Liver (tissue), 9 donors: ENCODE data around the gene RAI14. TPM values are rescaled to one million over a fixed set of nuclear protein-coding genes. Genes with fewer than 3 reads are reported as not detected.

Source experiments
- DNase-seq: peaks from one replicate; pipeline ENCODE4 v3.0.0-alpha.2; 2017; ENCODE audit warnings: low spot score
- H3K27ac ChIP-seq, 2 donors: one replicate each; pipeline ENCODE4 v1.7.0; 2013; ENCODE audit warnings: inconsistent platforms in 2 of 2, low read length in 2 of 2, control low read depth in 1 of 2, low read depth in 1 of 2, mild to moderate bottlenecking in 1 of 2
- H3K27me3 ChIP-seq, 4 donors: one replicate each; pipeline versions ENCODE4 v1.6.1 to v1.7.0; 2013; ENCODE audit warnings: low read length in 3 of 4, inconsistent platforms in 1 of 4, mild to moderate bottlenecking in 1 of 4, moderate library complexity in 1 of 4; ENCODE audit not compliant: control insufficient read depth in 4 of 4, insufficient read depth in 4 of 4
- H3K36me3 ChIP-seq, 4 donors: one replicate each; pipeline versions ENCODE4 v1.6.1 to v1.7.0; 2013; ENCODE audit warnings: low read length in 3 of 4, mild to moderate bottlenecking in 3 of 4, low read depth in 1 of 4, moderate library complexity in 1 of 4; ENCODE audit not compliant: control insufficient read depth in 4 of 4, insufficient read depth in 3 of 4
- H3K4me1 ChIP-seq, 4 donors: one replicate each; pipeline versions ENCODE4 v1.6.1 to v1.7.0; 2013; ENCODE audit warnings: low read length in 3 of 4, mild to moderate bottlenecking in 3 of 4, moderate library complexity in 1 of 4; ENCODE audit not compliant: control insufficient read depth in 4 of 4, insufficient read depth in 4 of 4
- H3K4me3 ChIP-seq, 3 donors: one replicate each; pipeline versions ENCODE4 v1.6.1 to v1.7.0; 2013; ENCODE audit warnings: low read length in 3 of 3, control low read depth in 1 of 3, low read depth in 1 of 3, mild to moderate bottlenecking in 1 of 3
- H3K9ac ChIP-seq, 2 donors: one replicate each; pipeline ENCODE4 v1.7.0; 2013; ENCODE audit warnings: low read length in 2 of 2, mild to moderate bottlenecking in 2 of 2, moderate library complexity in 2 of 2, control low read depth in 1 of 2, low read depth in 1 of 2
- H3K9me3 ChIP-seq, 4 donors: one replicate each; pipeline versions ENCODE4 v1.6.1 to v1.7.0; 2013; ENCODE audit warnings: low read length in 3 of 4; ENCODE audit not compliant: control insufficient read depth in 4 of 4
- CTCF ChIP-seq: fragments of 150-350 bp; IDR thresholded peaks from 2 replicates; pipeline ENCODE4 v1.5.1; 2017; ENCODE audit warnings: improper control_type of control experiment, low read depth, low read length; ENCODE audit not compliant: missing input control
- EGR1 ChIP-seq, 2 donors: IDR thresholded peaks; 2 replicates each; pipeline ENCODE4 v1.6.1; 2016 to 2018; ENCODE audit warnings: antibody characterized with exemption in 2 of 2, low read depth in 2 of 2
- FOXA1 ChIP-seq: IDR thresholded peaks from 2 replicates; pipeline ENCODE4 v1.6.1; 2016; ENCODE audit warnings: antibody characterized with exemption
- FOXA2 ChIP-seq: IDR thresholded peaks from 2 replicates; pipeline ENCODE4 v1.6.1; 2016; ENCODE audit warnings: antibody characterized with exemption
- GABPA ChIP-seq, 2 donors: IDR thresholded peaks in 1 of 2; conservative IDR thresholded peaks in 1 of 2; 2 replicates each; pipeline ENCODE4 v1.6.1; 2016; ENCODE audit warnings: antibody characterized with exemption in 2 of 2, mild to moderate bottlenecking in 1 of 2, moderate library complexity in 1 of 2
- HNF4A ChIP-seq, 2 donors: conservative IDR thresholded peaks; 2 replicates each; pipeline ENCODE4 v1.6.1; 2016; ENCODE audit warnings: antibody characterized with exemption in 2 of 2, mild to moderate bottlenecking in 2 of 2
- HNF4G ChIP-seq: IDR thresholded peaks from 2 replicates; pipeline ENCODE4 v1.6.1; 2016; ENCODE audit warnings: antibody characterized with exemption
- JUND ChIP-seq, 2 donors: IDR thresholded peaks; 2 replicates each; pipeline ENCODE4 v1.6.1; 2016; ENCODE audit warnings: antibody characterized with exemption in 2 of 2
- NR2F2 ChIP-seq: IDR thresholded peaks from 2 replicates; pipeline ENCODE4 v1.6.1; 2016; ENCODE audit warnings: antibody characterized with exemption
- RAD21 ChIP-seq, 2 donors: IDR thresholded peaks; 2 replicates each; pipeline ENCODE4 v1.6.1; 2016; ENCODE audit warnings: antibody characterized with exemption in 2 of 2, mild to moderate bottlenecking in 2 of 2
- RXRA ChIP-seq, 2 donors: IDR thresholded peaks; 2 replicates each; pipeline ENCODE4 v1.6.1; 2017 to 2018; ENCODE audit warnings: antibody characterized with exemption in 2 of 2, mild to moderate bottlenecking in 1 of 2
- SP1 ChIP-seq: IDR thresholded peaks from 2 replicates; pipeline ENCODE4 v1.6.1; 2018; ENCODE audit warnings: antibody characterized with exemption, mild to moderate bottlenecking
- TAF1 ChIP-seq: conservative IDR thresholded peaks from 2 replicates; pipeline ENCODE4 v1.6.1; 2016; ENCODE audit warnings: antibody characterized with exemption, mild to moderate bottlenecking
- WGBS: extraction: QIAGEN DNeasy Blood & Tissue Kit; methylation state at CpG from one replicate; pipeline ENCODE4 v1.1.7; 2013; 5-methylcytosine and 5-hydroxymethylcytosine counted together
- polyA plus RNA-seq, 2 donors: library from polyadenylated mRNA; stranded (reverse) in 1 of 2; unstranded in 1 of 2; fragments of 200-250 nt in 1 of 2; fragments of >200 nt in 1 of 2; fragmentation: Nextera tagmentation in 1 of 2; extraction: Ambion mirVana in 1 of 2; gene quantifications; one replicate each; pipeline versions ENCODE4 v1.2.1 to v1.2.3, GENCODE V29; 2013 to 2015
- total RNA-seq, 2 donors: library from RNA; depleted of rRNA; stranded (reverse); fragments of >200 nt; gene quantifications; one replicate each; pipeline ENCODE4 v1.2.3, GENCODE V29; 2014
- TF ChIP-seq, protein P1 (sequence below): IDR thresholded peaks from 2 replicates; pipeline ENCODE4 v1.6.1; 2016; ENCODE audit warnings: antibody characterized with exemption
- TF ChIP-seq, protein P2 (sequence below): IDR thresholded peaks from 2 replicates; pipeline ENCODE4 v1.6.1; 2016; ENCODE audit warnings: antibody characterized with exemption
- TF ChIP-seq, protein P3 (sequence below): IDR thresholded peaks from 2 replicates; pipeline ENCODE4 v1.6.1; 2016; ENCODE audit warnings: antibody characterized with exemption
- TF ChIP-seq, protein P4 (sequence below): IDR thresholded peaks from 2 replicates; pipeline ENCODE4 v1.6.1; 2016; ENCODE audit warnings: antibody characterized with exemption, mild to moderate bottlenecking
- donor health status: healthy.
- donor health status: healthy.
- donor health status: healthy.
- donor health status: healthy.
- donor health status: healthy.

RAI14 gene
- total and polyA plus RNA-seq, 4 donors, result 7.8 to 21.4 (median 11.4) TPM

GRCh38 chr5:34697308-34698108 lies 41.4 kb downstream of the RAI14 start:
- 91% methylated on average over 3 of the region's 3 CpGs for WGBS

GRCh38 chr5:34698109-34698419 lies 41.9 kb downstream of the RAI14 start:
- TF ChIP-seq EGR1 (IDR thresholded peaks at IDR 0.05; ENCODE audit: low read depth in 2 of 2) (no peak), FOXA1 (no peak)
- DNase-seq, result no peak
- Histone ChIP-seq H3K27me3 (no peaks in the 10 kb centered on the region), H3K4me1 (peaks cover 2 to 19% (median 5%) of the 10 kb centered on the region in 4 donors), H3K9ac (no peak overlapping the region), H3K36me3 (no peaks in the 10 kb centered on the region), H3K27ac (no peak overlapping the region), H3K4me3 (no peak overlapping the region), H3K9me3 (no peaks in the 10 kb centered on the region)

More at GRCh38 chr5:34697308-34698108, 41.4 kb downstream of the RAI14 start:
- Histone ChIP-seq H3K27me3 (no peaks in the 10 kb centered on the region), H3K27ac (no peak overlapping the region), H3K9ac (no peak overlapping the region), H3K4me3 (no peak overlapping the region), H3K4me1 (peaks cover 2 to 19% (median 5%) of the 10 kb centered on the region in 4 donors), H3K9me3 (no peaks in the 10 kb centered on the region), H3K36me3 (no peaks in the 10 kb centered on the region)
- no peak for TF ChIP-seq EGR1 (IDR thresholded peaks at IDR 0.05; ENCODE audit: low read depth in 2 of 2)
- TF ChIP-seq SP1, result no peak
- TF ChIP-seq FOXA1, result no peak
- no peak for TF ChIP-seq HNF4A (conservative IDR thresholded peaks at IDR 0.05)
- no peak for TF ChIP-seq FOXA2
- TF ChIP-seq, protein P1, sequence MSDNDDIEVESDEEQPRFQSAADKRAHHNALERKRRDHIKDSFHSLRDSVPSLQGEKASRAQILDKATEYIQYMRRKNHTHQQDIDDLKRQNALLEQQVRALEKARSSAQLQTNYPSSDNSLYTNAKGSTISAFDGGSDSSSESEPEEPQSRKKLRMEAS, result no peak
- TF ChIP-seq, protein P2, sequence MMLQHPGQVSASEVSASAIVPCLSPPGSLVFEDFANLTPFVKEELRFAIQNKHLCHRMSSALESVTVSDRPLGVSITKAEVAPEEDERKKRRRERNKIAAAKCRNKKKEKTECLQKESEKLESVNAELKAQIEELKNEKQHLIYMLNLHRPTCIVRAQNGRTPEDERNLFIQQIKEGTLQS, result no peak
- TF ChIP-seq RAD21 (IDR thresholded peaks at IDR 0.05), result no peak
- no peak for TF ChIP-seq GABPA (IDR thresholded peaks at IDR 0.05 in 1 of 2, conservative IDR thresholded peaks at IDR 0.05 in 1 of 2)
- no peak for TF ChIP-seq RXRA (IDR thresholded peaks at IDR 0.05)
- TF ChIP-seq TAF1, result no peak
- no peak for TF ChIP-seq CTCF
- no peak for TF ChIP-seq JUND (IDR thresholded peaks at IDR 0.05)
- TF ChIP-seq NR2F2, result no peak
- DNase-seq, result no peak

DNA sequence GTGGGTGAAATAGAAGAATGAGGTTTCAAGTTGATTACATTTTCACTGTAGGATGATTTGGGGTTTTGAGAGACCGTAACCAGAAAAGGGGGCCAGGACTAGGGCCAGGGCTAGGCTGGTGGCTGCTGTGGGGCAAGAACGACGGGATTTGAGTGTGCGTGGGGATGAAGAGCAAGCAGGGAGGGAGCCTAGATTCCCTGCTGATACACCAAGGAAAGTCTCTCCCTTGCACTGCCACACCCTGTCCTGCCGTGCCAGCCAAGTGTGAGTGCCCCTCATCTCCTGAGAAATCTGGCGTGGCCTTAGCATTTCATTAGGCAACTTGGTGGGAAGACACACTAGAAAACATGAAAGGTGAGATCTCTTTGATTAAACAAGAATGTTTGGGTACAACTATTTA lies 42.6 kb downstream of the RAI14 start:
- H3K27me3 ChIP-seq, result no peaks in the 10 kb centered on the region
- H3K9ac ChIP-seq, result no peak overlapping the region
- DNase-seq, result no peak
- H3K36me3 ChIP-seq, result no peaks in the 10 kb centered on the region
- no peak overlapping the region for H3K27ac ChIP-seq
- no peak overlapping the region for H3K4me3 ChIP-seq
- H3K4me1 ChIP-seq, result peaks cover 2 to 19% (median 5%) of the 10 kb centered on the region in 4 donors
- WGBS, result 93% methylated on average over 6 of the region's 6 CpGs
- no peaks in the 10 kb centered on the region for H3K9me3 ChIP-seq
- TF ChIP-seq HNF4A (conservative IDR thresholded peaks at IDR 0.05) (no peak), FOXA2 (no peak), HNF4G (no peak), GABPA (IDR thresholded peaks at IDR 0.05 in 1 of 2, conservative IDR thresholded peaks at IDR 0.05 in 1 of 2) (no peak), JUND (IDR thresholded peaks at IDR 0.05) (no peak), NR2F2 (no peak), RXRA (IDR thresholded peaks at IDR 0.05) (no peak), RAD21 (IDR thresholded peaks at IDR 0.05) (no peak), FOXA1 (no peak), EGR1 (IDR thresholded peaks at IDR 0.05; ENCODE audit: low read depth in 2 of 2) (no peak)
- TF ChIP-seq, protein P2, result no peak
- TF ChIP-seq, protein P3, sequence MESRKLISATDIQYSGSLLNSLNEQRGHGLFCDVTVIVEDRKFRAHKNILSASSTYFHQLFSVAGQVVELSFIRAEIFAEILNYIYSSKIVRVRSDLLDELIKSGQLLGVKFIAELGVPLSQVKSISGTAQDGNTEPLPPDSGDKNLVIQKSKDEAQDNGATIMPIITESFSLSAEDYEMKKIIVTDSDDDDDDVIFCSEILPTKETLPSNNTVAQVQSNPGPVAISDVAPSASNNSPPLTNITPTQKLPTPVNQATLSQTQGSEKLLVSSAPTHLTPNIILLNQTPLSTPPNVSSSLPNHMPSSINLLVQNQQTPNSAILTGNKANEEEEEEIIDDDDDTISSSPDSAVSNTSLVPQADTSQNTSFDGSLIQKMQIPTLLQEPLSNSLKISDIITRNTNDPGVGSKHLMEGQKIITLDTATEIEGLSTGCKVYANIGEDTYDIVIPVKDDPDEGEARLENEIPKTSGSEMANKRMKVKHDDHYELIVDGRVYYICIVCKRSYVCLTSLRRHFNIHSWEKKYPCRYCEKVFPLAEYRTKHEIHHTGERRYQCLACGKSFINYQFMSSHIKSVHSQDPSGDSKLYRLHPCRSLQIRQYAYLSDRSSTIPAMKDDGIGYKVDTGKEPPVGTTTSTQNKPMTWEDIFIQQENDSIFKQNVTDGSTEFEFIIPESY, result no peak
- TF ChIP-seq, protein P1, result no peak
- TF ChIP-seq, protein P4, sequence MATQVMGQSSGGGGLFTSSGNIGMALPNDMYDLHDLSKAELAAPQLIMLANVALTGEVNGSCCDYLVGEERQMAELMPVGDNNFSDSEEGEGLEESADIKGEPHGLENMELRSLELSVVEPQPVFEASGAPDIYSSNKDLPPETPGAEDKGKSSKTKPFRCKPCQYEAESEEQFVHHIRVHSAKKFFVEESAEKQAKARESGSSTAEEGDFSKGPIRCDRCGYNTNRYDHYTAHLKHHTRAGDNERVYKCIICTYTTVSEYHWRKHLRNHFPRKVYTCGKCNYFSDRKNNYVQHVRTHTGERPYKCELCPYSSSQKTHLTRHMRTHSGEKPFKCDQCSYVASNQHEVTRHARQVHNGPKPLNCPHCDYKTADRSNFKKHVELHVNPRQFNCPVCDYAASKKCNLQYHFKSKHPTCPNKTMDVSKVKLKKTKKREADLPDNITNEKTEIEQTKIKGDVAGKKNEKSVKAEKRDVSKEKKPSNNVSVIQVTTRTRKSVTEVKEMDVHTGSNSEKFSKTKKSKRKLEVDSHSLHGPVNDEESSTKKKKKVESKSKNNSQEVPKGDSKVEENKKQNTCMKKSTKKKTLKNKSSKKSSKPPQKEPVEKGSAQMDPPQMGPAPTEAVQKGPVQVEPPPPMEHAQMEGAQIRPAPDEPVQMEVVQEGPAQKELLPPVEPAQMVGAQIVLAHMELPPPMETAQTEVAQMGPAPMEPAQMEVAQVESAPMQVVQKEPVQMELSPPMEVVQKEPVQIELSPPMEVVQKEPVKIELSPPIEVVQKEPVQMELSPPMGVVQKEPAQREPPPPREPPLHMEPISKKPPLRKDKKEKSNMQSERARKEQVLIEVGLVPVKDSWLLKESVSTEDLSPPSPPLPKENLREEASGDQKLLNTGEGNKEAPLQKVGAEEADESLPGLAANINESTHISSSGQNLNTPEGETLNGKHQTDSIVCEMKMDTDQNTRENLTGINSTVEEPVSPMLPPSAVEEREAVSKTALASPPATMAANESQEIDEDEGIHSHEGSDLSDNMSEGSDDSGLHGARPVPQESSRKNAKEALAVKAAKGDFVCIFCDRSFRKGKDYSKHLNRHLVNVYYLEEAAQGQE, result no peak
